ENCODE measurements around the gene ABTB2.
"Not testable (repeated sequence)": the region's sequence is repeated elsewhere in the genome, so short reads cannot be mapped to it uniquely, and the experiment has no call there.

The ABTB2 gene

GRCh38 chr11:34182425-34182824 lies 175.4 kb downstream of the ABTB2 start:
- DNase-seq, result no peak

- no peak for DNase-seq
These were observed 175.9 kb downstream of the ABTB2 start for GRCh38 chr11:34181856-34182405.

GRCh38 chr11:34181251-34181650 lies 176.6 kb downstream of the ABTB2 start:
- DNase-seq, result no peak

GRCh38 chr11:34180814-34181165 lies 177.0 kb downstream of the ABTB2 start:
- DNase-seq, result not testable (repeated sequence)

- no peak for DNase-seq
These were observed 177.6 kb downstream of the ABTB2 start for GRCh38 chr11:34180040-34180813.

- DNase-seq, result no peak
These were observed 178.7 kb downstream of the ABTB2 start for GRCh38 chr11:34179026-34179675.

GRCh38 chr11:34178209-34178821 lies 179.5 kb downstream of the ABTB2 start:
- no peak for DNase-seq

GRCh38 chr11:34176751-34177209 lies 181.0 kb downstream of the ABTB2 start:
- no peak for DNase-seq

- DNase-seq, result no peak
These were observed 182.4 kb downstream of the ABTB2 start for GRCh38 chr11:34175284-34176019.

- peak; percentile 88 for DNase-seq
These were observed 183.3 kb downstream of the ABTB2 start for GRCh38 chr11:34174412-34175041.

- no peak for DNase-seq
These were observed 184.8 kb downstream of the ABTB2 start for GRCh38 chr11:34173050-34173449.

- no peak for DNase-seq
These were observed 188.1 kb downstream of the ABTB2 start for GRCh38 chr11:34169686-34170085.

GRCh38 chr11:34168642-34169420 lies 189.0 kb downstream of the ABTB2 start:
- no peak for DNase-seq

GRCh38 chr11:34167961-34168360 lies 189.8 kb downstream of the ABTB2 start:
- no peak for DNase-seq

GRCh38 chr11:34166806-34167740 lies 190.7 kb downstream of the ABTB2 start:
- DNase-seq, result no peak

- DNase-seq, result no peak
These were observed 191.8 kb downstream of the ABTB2 start for GRCh38 chr11:34165786-34166555.

GRCh38 chr11:34165121-34165520 lies 192.7 kb downstream of the ABTB2 start:
- no peak for DNase-seq

GRCh38 chr11:34162856-34163255 lies 195.0 kb downstream of the ABTB2 start:
- DNase-seq, result no peak

GRCh38 chr11:34162493-34162820 lies 195.4 kb downstream of the ABTB2 start:
- DNase-seq, result no peak
